ENCODE data around the gene ING1.

DNA sequence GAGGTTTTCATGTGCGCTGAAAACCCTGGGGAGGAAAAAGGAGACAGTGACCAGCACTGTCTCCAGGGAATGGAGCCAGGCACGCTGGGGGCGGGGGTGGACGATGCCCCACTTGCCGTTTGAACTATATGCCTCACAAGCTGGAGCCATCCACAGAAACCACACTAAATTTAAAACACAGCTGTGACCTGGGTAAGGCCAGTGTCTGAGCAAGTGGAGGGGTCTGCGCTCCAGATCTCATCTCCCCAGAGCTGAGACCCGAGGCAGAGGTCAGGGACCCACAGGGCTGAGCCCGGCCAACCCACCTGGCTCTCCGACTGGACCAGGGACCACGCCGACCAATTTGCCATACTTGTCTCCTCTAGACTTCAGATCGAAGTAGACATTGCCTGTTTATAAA, 30.8 kb upstream of the ING1 start:
- TF ChIP-seq, protein P1, sequence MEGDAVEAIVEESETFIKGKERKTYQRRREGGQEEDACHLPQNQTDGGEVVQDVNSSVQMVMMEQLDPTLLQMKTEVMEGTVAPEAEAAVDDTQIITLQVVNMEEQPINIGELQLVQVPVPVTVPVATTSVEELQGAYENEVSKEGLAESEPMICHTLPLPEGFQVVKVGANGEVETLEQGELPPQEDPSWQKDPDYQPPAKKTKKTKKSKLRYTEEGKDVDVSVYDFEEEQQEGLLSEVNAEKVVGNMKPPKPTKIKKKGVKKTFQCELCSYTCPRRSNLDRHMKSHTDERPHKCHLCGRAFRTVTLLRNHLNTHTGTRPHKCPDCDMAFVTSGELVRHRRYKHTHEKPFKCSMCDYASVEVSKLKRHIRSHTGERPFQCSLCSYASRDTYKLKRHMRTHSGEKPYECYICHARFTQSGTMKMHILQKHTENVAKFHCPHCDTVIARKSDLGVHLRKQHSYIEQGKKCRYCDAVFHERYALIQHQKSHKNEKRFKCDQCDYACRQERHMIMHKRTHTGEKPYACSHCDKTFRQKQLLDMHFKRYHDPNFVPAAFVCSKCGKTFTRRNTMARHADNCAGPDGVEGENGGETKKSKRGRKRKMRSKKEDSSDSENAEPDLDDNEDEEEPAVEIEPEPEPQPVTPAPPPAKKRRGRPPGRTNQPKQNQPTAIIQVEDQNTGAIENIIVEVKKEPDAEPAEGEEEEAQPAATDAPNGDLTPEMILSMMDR (IDR thresholded peaks at IDR 0.05), result no peak
- TF ChIP-seq POLR2A (IDR thresholded peaks at IDR 0.05), result no peak
